CD4-positive, alpha-beta T cell treated with Interleukin-17A for 4 hours (primary cell): ENCODE data around the gene LHX4.

Experiments used
- DNase-seq: peaks from one replicate; pipeline ENCODE4 v3.0.0-alpha.2; 2020; ENCODE audit warnings: mixed read lengths

Gene LHX4

GRCh38 chr1:180312926-180313325, 82.9 kb downstream of the LHX4 start:
- no peak for DNase-seq

- no peak for DNase-seq
Observed at GRCh38 chr1:180327089-180327488, 97.0 kb downstream of the LHX4 start.
